Subcutaneous adipose tissue (tissue), 4 donors: Measurements from ENCODE around the gene EPB41L4B. TPM values are rescaled to one million over a fixed set of nuclear protein-coding genes. Genes with fewer than 3 reads are reported as not detected.

Experiments used
- CTCF ChIP-seq: fragments of 450-650 bp; IDR thresholded peaks from one replicate; pipeline ENCODE4 v1.5.1; 2016; ENCODE audit warnings: low read depth, mild to moderate bottlenecking, control low read depth, antibody characterized with exemption, moderate library complexity
- total RNA-seq, 4 donors: library from RNA; depleted of rRNA; stranded (reverse); fragments of >200 nt; gene quantifications; one replicate each; pipeline ENCODE4 v1.1.0, GENCODE V29; 2016

Gene EPB41L4B
- 100 to 1,000 TPM in 1 of 4 donors, 10 to 100 TPM in 3; 30.8 to 117 (median 64.7) TPM for total RNA-seq

GRCh38 chr9:109320742-109321448, at the start of gene EPB41L4B:
Gene EPB41L4B (minus strand): TSS chr9:109321059. CDS start chr9:109320446, 613 bp downstream.
- TF ChIP-seq CTCF, result no peak

- no peak for TF ChIP-seq CTCF
These were observed 48.4 kb upstream of the EPB41L4B start for GRCh38 chr9:109369285-109369684.

DNA sequence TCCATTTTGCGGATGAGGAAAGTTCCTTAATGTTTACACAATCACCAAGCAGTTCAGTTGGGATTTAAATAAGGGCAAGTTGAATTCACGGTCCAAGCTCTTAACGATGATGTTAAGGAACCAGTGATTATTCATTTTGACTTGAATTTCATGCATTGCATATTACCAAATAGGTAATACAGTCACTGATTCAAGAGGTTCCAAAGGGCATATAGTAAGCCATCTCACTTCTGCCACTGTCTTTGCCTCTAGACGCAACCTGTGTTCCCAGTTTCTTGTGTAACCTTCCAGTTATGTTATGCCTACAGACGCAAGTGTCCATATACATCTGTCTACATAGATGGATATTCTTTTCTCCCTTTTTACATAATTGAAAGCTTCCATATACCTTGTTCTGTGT, 39.9 kb upstream of the EPB41L4B start:
- TF ChIP-seq CTCF, result no peak

DNA sequence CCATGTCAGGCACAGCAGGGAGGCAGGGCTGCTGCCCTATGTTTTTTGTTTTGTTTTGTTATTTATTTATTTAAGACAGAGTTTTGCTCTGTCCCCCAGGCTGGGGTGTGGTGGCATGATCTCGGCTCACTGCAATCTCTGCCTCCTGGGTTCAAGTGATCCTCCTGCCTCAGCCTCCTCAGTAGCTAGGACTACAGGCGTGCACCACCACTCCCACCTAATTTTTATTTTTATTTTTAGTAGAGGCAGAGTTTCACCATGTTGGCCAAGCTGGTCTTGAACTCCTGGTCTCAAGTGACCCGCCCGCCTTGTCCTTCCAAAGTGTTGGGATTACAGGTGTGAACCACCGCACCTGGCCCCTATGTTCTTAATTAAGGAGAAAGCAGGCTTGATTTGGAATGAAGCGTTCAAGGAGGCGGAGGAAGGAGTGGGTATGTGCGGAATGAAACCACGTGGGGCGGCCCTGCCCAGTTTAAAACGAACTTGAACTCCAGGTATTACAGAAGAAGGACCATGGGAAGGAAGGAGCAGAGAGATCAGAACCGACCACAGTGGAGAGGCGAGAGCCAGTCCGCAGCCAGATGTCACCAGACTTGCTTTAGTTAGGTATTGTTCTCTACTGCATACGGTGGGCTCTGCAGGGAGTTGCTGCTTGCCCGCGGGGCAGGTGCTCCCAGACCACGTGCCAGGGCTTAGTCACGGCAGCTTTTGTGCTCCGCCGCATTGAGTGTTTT, 34.9 kb upstream of the EPB41L4B start:
- no peak for TF ChIP-seq CTCF

- no peak for TF ChIP-seq CTCF
These were observed 33.3 kb upstream of the EPB41L4B start for GRCh38 chr9:109354190-109354589.

GRCh38 chr9:109351032-109351431, 30.2 kb upstream of the EPB41L4B start:
- no peak for TF ChIP-seq CTCF

GRCh38 chr9:109349421-109349846, 28.6 kb upstream of the EPB41L4B start:
- no peak for TF ChIP-seq CTCF
